GM23338 (cell line): ENCODE results near the gene SBF2. TPM values are rescaled to one million over a fixed set of nuclear protein-coding genes. Genes with fewer than 3 reads are reported as not detected.

ENCODE experiments used
- ATAC-seq: fragments of 200-7000 bp; cut with Tn5 transposase; 3 replicates; pipeline ENCODE4 v1.9.1; 2020
- DNase-seq: peaks from one replicate; pipeline ENCODE4 v3.0.0-alpha.2; 2015; ENCODE audit warnings: low spot score
- H2AFZ ChIP-seq: fragments of 200-600 bp; sonication (generic); 2 replicates; pipeline ENCODE4 v1.8.0; 2016; ENCODE audit warnings: antibody characterized with exemption, mild to moderate bottlenecking, moderate library complexity
- H3F3A ChIP-seq: fragments of 200-600 bp; sonication (generic); replicated peaks from 2 replicates; pipeline ENCODE4 v1.8.0; 2017; ENCODE audit warnings: antibody characterized with exemption, mixed run types, low read depth
- H3K27ac ChIP-seq: fragments of 200-600 bp; sonication (generic); 2 replicates; pipeline ENCODE4 v1.6.1; 2016; ENCODE audit warnings: low read depth
- H3K27me3 ChIP-seq: fragments of 200-600 bp; sonication (generic); 2 replicates; pipeline ENCODE4 v1.8.0; 2016; ENCODE audit warnings: mild to moderate bottlenecking, mixed run types, moderate library complexity; ENCODE audit not compliant: insufficient read depth
- H3K36me3 ChIP-seq: fragments of 200-600 bp; sonication (generic); 2 replicates; pipeline ENCODE4 v1.8.0; 2016; ENCODE audit warnings: mild to moderate bottlenecking; ENCODE audit not compliant: insufficient read depth
- H3K4me1 ChIP-seq: fragments of 200-600 bp; sonication (generic); 2 replicates; pipeline ENCODE4 v1.8.0; 2016; ENCODE audit warnings: mild to moderate bottlenecking, moderate library complexity; ENCODE audit not compliant: insufficient read depth
- H3K4me2 ChIP-seq: fragments of 200-600 bp; sonication (generic); 2 replicates; pipeline ENCODE4 v1.7.1; 2017; ENCODE audit warnings: mixed run types
- H3K4me3 ChIP-seq: fragments of 200-600 bp; sonication (generic); 2 replicates; pipeline ENCODE4 v1.6.1; 2016; ENCODE audit warnings: mixed run types
- H3K79me2 ChIP-seq: fragments of 200-600 bp; sonication (generic); replicated peaks from 2 replicates; pipeline ENCODE4 v1.8.0; 2017; ENCODE audit warnings: mild to moderate bottlenecking; ENCODE audit not compliant: insufficient read depth
- H3K9me2 ChIP-seq: fragments of 200-600 bp; sonication (generic); 2 replicates; pipeline ENCODE4 v1.8.0; 2017; ENCODE audit not compliant: insufficient read depth
- H4K20me1 ChIP-seq: fragments of 200-600 bp; sonication (generic); replicated peaks from 2 replicates; pipeline ENCODE4 v1.8.0; 2017; ENCODE audit warnings: mild to moderate bottlenecking; ENCODE audit not compliant: insufficient read depth
- H3K27ac Mint-ChIP-seq: 2 replicates; pipeline ENCODE4 v1.8.0; 2020; ENCODE audit warnings: inconsistent platforms, mild to moderate bottlenecking, moderate library complexity, mixed read lengths
- H3K27me3 Mint-ChIP-seq: 3 replicates; pipeline ENCODE4 v1.8.0; 2022; ENCODE audit warnings: low read depth, mild to moderate bottlenecking, moderate library complexity, mixed read lengths, inconsistent platforms; ENCODE audit not compliant: insufficient read depth, poor library complexity
- H3K36me3 Mint-ChIP-seq: 3 replicates; pipeline ENCODE4 v1.8.0; 2021; ENCODE audit warnings: low read depth, mild to moderate bottlenecking, inconsistent platforms, moderate library complexity, mixed read lengths
- H3K4me1 Mint-ChIP-seq: 3 replicates; pipeline ENCODE4 v1.8.0; 2020; ENCODE audit warnings: mild to moderate bottlenecking, inconsistent platforms, mixed read lengths
- H3K4me3 Mint-ChIP-seq: 3 replicates; pipeline ENCODE4 v1.8.0; 2021; ENCODE audit warnings: moderate library complexity, mild to moderate bottlenecking, inconsistent platforms, mixed read lengths
- H3K9me3 Mint-ChIP-seq: 3 replicates; pipeline ENCODE4 v1.8.0; 2020; ENCODE audit warnings: moderate library complexity, mild to moderate bottlenecking, inconsistent platforms, mixed read lengths
- CREB1 ChIP-seq: fragments of 250-450 bp; sonication (Bioruptor Pico); IDR thresholded peaks from 2 replicates; pipeline ENCODE4 v1.5.0; 2020; ENCODE audit warnings: low read depth, mild to moderate bottlenecking, moderate library complexity
- CTCF ChIP-seq, 2 experiments: fragments of 200-600 bp in 1 of 2; sonication (generic) in 1 of 2; conservative IDR thresholded peaks; 2 replicates each; pipeline versions ENCODE4 v1.5.1 to v1.6.1; 2016 to 2017; ENCODE audit warnings: antibody characterized with exemption in 2 of 2, low read depth in 2 of 2, mild to moderate bottlenecking in 2 of 2, moderate library complexity in 1 of 2
- EZH2 ChIP-seq: fragments of 200-600 bp; sonication (generic); IDR thresholded peaks from one replicate; pipeline ENCODE4 v1.8.0; 2017; ENCODE audit warnings: antibody characterized with exemption, mild to moderate bottlenecking, low read depth; ENCODE audit not compliant: unreplicated experiment
- EZH2phosphoT487 ChIP-seq: fragments of 200-600 bp; sonication (generic); IDR thresholded peaks from one replicate; pipeline ENCODE4 v1.8.1; 2018; ENCODE audit warnings: antibody characterized with exemption; ENCODE audit not compliant: unreplicated experiment
- NANOG ChIP-seq: IDR thresholded peaks from 2 replicates; pipeline ENCODE4 v1.6.1; 2016; ENCODE audit warnings: antibody characterized with exemption, borderline replicate concordance
- polyA plus RNA-seq: library from polyadenylated mRNA; unstranded; fragments of >200 nt; fragmentation: Nextera tagmentation; extraction: Ambion mirVana; gene quantifications from 2 replicates; pipeline ENCODE4 v1.2.1, GENCODE V29; 2016
- total RNA-seq: library from RNA; depleted of rRNA; stranded (reverse); fragments of >200 nt; shearing (Covaris generic); gene quantifications from 2 replicates; pipeline ENCODE4 v1.2.3, GENCODE V29; 2014
- TF ChIP-seq, protein P1 (sequence below): fragments of 250-450 bp; sonication (Bioruptor Pico); IDR thresholded peaks from 2 replicates; pipeline ENCODE4 v1.5.0; 2020; ENCODE audit warnings: mild to moderate bottlenecking, moderate library complexity

SBF2 gene
- total and polyA plus RNA-seq, 2 experiments from 2014 or later, result 25.6 to 53.5 TPM

- TF ChIP-seq CTCF (conservative IDR thresholded peaks at IDR 0.05; ENCODE audit: low read depth in 2 of 2) (no peak), NANOG (no peak), EZH2phosphoT487 (no peak)
Measured at GRCh38 chr11:10211470-10211869, 82.5 kb downstream of the SBF2 start (continued).

DNA sequence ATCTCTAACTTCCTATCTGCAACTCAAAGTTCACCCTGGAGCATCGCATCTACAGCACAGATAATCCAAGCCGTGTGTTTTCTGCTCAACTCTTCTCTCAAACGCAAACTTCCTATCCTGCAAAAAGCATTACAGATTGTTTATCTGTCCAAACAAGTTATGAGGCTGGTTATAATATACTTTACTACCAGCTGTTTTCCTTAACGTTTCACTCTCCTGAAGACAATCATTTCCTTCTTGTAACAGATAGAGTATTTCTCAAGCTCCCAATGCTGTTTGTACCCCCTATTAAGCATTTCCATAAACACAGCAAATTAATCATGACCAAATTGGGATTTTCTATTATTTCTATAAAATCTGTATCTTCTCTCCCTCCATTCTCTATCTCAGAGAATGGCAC, 84.7 kb downstream of the SBF2 start:
- Histone ChIP-seq H4K20me1 (no peaks in the 10 kb centered on the region), H3K27ac (no peak overlapping the region; the same call in 1 of the 2 replicates), H3K36me3 (no peaks in the 10 kb centered on the region), H3K4me2 (no peak overlapping the region), H3F3A (no peaks in the 10 kb centered on the region), H2AFZ (no peak overlapping the region), H3K27me3 (no peaks in the 10 kb centered on the region), H3K4me1 (peaks cover 21% of the 10 kb centered on the region), H3K9me2 (no peaks in the 10 kb centered on the region), H3K4me3 (no peak overlapping the region), H3K79me2 (peaks cover 21% of the 10 kb centered on the region)
- no peak overlapping the region for H3K4me3 Mint-ChIP-seq
- H3K36me3 Mint-ChIP-seq, result peaks cover 10% of the 10 kb centered on the region; the same call in 2 of the 3 replicates
- ATAC-seq (no peak), DNase-seq (no peak)
- no peak overlapping the region for H3K27ac Mint-ChIP-seq
- peaks cover 2% of the 10 kb centered on the region for H3K27me3 Mint-ChIP-seq
- H3K4me1 Mint-ChIP-seq, result peaks cover 7% of the 10 kb centered on the region
- TF ChIP-seq CTCF (conservative IDR thresholded peaks at IDR 0.05; ENCODE audit: low read depth in 2 of 2) (no peak), CREB1 (CRISPR knock-in tag) (no peak), EZH2 (no peak)
- peaks cover 6% of the 10 kb centered on the region for H3K9me3 Mint-ChIP-seq

- H3K36me3 ChIP-seq, result no peaks in the 10 kb centered on the region
- no peaks in the 10 kb centered on the region for H3F3A ChIP-seq
- H3K4me1 ChIP-seq, result peaks cover 21% of the 10 kb centered on the region
- no peak overlapping the region for H2AFZ ChIP-seq
- no peaks in the 10 kb centered on the region for H3K9me2 ChIP-seq
- H3K36me3 Mint-ChIP-seq, result peaks cover 22% of the 10 kb centered on the region
- H3K9me3 Mint-ChIP-seq, result peaks cover 17% of the 10 kb centered on the region
- peaks cover 2% of the 10 kb centered on the region for H3K27me3 Mint-ChIP-seq
- H3K4me1 Mint-ChIP-seq, result peaks cover 9% of the 10 kb centered on the region
- no peak overlapping the region for H3K27ac ChIP-seq
- peak; percentile 85 for ATAC-seq
- H3K27ac Mint-ChIP-seq, result no peak overlapping the region
- TF ChIP-seq, protein P1, sequence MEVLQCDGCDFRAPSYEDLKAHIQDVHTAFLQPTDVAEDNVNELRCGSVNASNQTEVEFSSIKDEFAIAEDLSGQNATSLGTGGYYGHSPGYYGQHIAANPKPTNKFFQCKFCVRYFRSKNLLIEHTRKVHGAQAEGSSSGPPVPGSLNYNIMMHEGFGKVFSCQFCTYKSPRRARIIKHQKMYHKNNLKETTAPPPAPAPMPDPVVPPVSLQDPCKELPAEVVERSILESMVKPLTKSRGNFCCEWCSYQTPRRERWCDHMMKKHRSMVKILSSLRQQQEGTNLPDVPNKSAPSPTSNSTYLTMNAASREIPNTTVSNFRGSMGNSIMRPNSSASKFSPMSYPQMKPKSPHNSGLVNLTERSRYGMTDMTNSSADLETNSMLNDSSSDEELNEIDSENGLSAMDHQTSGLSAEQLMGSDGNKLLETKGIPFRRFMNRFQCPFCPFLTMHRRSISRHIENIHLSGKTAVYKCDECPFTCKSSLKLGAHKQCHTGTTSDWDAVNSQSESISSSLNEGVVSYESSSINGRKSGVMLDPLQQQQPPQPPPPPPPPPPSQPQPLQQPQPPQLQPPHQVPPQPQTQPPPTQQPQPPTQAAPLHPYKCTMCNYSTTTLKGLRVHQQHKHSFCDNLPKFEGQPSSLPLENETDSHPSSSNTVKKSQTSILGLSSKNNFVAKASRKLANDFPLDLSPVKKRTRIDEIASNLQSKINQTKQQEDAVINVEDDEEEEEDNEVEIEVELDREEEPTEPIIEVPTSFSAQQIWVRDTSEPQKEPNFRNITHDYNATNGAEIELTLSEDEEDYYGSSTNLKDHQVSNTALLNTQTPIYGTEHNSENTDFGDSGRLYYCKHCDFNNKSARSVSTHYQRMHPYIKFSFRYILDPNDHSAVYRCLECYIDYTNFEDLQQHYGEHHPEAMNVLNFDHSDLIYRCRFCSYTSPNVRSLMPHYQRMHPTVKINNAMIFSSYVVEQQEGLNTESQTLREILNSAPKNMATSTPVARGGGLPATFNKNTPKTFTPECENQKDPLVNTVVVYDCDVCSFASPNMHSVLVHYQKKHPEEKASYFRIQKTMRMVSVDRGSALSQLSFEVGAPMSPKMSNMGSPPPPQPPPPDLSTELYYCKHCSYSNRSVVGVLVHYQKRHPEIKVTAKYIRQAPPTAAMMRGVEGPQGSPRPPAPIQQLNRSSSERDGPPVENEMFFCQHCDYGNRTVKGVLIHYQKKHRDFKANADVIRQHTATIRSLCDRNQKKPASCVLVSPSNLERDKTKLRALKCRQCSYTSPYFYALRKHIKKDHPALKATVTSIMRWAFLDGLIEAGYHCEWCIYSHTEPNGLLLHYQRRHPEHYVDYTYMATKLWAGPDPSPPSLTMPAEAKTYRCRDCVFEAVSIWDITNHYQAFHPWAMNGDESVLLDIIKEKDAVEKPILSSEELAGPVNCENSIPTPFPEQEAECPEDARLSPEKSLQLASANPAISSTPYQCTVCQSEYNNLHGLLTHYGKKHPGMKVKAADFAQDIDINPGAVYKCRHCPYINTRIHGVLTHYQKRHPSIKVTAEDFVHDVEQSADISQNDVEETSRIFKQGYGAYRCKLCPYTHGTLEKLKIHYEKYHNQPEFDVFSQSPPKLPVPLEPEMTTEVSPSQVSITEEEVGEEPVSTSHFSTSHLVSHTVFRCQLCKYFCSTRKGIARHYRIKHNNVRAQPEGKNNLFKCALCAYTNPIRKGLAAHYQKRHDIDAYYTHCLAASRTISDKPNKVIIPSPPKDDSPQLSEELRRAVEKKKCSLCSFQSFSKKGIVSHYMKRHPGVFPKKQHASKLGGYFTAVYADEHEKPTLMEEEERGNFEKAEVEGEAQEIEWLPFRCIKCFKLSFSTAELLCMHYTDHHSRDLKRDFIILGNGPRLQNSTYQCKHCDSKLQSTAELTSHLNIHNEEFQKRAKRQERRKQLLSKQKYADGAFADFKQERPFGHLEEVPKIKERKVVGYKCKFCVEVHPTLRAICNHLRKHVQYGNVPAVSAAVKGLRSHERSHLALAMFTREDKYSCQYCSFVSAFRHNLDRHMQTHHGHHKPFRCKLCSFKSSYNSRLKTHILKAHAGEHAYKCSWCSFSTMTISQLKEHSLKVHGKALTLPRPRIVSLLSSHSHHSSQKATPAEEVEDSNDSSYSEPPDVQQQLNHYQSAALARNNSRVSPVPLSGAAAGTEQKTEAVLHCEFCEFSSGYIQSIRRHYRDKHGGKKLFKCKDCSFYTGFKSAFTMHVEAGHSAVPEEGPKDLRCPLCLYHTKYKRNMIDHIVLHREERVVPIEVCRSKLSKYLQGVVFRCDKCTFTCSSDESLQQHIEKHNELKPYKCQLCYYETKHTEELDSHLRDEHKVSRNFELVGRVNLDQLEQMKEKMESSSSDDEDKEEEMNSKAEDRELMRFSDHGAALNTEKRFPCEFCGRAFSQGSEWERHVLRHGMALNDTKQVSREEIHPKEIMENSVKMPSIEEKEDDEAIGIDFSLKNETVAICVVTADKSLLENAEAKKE (CRISPR knock-in tag), result no peak
- peak; percentile 67 to 81 for TF ChIP-seq CTCF (conservative IDR thresholded peaks at IDR 0.05; ENCODE audit: low read depth in 2 of 2)
- no peak overlapping the region for H3K4me3 ChIP-seq
- H4K20me1 ChIP-seq, result no peaks in the 10 kb centered on the region
- DNase-seq, result peak; percentile 83
- H3K79me2 ChIP-seq, result peaks cover 27% of the 10 kb centered on the region
- H3K4me2 ChIP-seq, result no peak overlapping the region
- no peak overlapping the region for H3K4me3 Mint-ChIP-seq
- no peaks in the 10 kb centered on the region for H3K27me3 ChIP-seq
Measured at GRCh38 chr11:10208131-10208575, 85.9 kb downstream of the SBF2 start.
